ENCODE measurements around the gene RETREG1.
"Not testable (repeated sequence)": the region's sequence is repeated elsewhere in the genome, so short reads cannot be mapped to it uniquely, and the experiment has no call there.

The RETREG1 gene

GRCh38 chr5:16617274-16617968 is 624 bp upstream of the RETREG1 start:
- peak; percentile 38 to 41 for DNase-seq (ENCODE audit: low read depth in 2 of 2)

DNA sequence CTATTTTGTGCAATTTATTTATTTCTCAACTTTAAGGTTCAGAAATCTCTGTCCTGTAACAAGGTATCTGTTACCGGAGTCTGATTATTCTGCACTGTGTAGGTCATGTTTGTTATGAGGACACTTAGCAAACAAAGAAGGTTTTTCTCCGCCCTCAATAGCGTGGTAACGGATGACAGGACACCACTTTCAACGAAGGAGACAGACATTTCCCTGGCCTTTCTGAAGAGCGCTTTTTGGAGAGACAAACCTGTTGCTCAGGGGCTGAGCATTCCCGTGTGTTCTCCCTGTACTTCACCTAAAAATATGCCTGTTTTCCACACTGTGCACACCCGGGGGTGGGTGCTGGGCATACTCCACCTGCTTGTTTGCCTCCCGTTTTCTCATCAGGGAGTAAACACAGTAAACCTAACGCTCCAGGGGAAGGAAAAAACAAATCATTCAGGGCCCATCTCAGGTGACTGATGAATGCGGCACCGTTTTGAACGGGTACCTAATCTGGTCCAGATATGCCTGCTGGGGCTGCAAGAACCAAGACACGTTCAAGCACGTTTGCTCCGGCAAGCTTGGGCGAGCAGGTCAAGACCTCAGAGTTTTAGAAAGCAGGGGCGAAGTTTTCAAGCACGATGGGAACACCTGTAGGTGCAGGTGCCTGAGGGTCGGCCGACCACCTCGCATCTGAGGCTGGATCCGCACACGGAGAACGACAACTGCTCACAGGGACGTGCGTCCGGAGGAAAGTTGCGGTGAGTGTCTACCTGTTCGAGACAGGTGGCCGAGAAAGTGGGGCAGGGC is 859 bp downstream of the RETREG1 start:
- DNase-seq (ENCODE audit: low read depth in 2 of 2) = no peak

GRCh38 chr5:16612007-16612406 is 4.8 kb downstream of the RETREG1 start:
- DNase-seq (ENCODE audit: low read depth in 2 of 2) = no peak

DNA sequence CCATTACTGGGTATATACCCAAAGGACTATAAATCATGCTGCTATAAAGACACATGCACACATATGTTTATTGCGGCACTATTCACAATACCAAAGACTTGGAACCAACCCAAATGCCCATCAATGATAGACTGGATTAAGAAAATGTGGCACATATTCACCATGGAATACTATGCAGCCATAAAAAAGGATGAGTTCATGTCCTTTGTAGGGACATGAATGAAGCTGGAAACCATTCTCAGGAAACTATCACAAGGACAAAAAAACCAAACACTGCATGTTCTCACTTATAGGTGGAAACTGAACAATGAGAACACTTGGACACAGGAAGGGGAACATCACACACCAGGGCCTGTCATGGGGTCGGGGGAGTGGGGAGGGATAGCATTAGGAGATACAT is 5.9 kb downstream of the RETREG1 start:
- not testable (repeated sequence) for DNase-seq (ENCODE audit: low read depth in 2 of 2)

- no peak for DNase-seq (ENCODE audit: low read depth in 2 of 2)
These were observed 7.4 kb downstream of the RETREG1 start for GRCh38 chr5:16609412-16609811.

DNA sequence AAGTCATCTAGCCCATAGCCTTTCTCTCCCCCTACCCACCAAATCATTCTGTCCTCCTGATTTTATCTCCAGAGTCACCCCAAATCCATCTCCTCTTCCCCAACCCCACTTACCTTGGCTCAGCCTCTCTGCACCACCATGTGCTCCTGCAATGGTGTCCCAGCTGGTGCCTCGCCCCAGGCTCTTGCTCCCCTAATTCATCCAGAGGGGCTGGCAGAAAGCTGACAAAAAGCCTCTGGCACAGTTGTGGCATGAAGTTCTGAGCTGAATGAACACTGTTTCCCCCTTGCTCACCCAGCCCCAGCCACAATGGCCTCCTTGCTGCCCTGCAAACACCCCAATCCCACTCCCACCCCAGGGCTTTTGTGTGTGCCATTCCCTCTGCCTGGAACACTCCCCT is 10.2 kb downstream of the RETREG1 start:
- DNase-seq (ENCODE audit: low read depth in 2 of 2) = no peak

DNA sequence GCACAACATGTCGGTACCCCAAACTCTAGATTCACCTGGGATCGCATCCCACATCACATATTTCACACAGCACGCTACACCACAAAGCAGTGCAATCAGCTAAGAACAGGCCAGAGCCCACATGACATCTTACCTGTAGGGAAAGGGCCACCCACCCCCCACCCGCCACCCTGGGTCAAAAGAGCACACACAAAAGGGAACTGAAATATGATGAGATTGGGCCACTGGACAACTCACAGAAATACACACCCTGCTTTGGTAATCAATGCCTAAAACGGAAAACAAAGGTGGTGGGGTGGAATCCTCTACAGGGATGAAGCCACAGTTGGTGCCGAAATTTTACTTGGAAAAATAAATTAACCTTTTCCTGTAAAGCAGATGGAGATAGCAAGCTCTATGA is 13.1 kb downstream of the RETREG1 start:
- no peak for DNase-seq (ENCODE audit: low read depth in 2 of 2)

- no peak for DNase-seq (ENCODE audit: low read depth in 2 of 2)
These were observed 13.5 kb downstream of the RETREG1 start for GRCh38 chr5:16603295-16603694.

DNA sequence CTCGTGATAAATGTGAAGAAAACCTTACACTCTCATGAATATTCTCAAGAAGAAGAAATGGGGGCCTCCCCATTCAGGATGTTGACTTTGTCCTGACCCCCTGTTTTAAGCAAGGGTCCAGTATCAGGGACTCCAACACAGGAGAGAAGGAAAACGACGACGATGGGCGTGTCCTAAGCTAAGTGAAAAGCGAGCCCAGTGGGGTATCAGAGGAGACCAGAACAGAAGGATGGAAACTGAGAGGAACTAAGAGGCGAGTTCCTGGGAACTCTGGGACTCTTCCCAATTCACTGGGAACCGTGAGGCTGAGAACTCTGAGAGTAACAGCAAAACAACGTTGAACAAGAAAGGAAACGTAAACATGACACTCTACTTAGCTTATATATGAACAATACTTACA is 14.6 kb downstream of the RETREG1 start:
- no peak for DNase-seq (ENCODE audit: low read depth in 2 of 2)

- DNase-seq (ENCODE audit: low read depth in 2 of 2) = no peak
These were observed 15.9 kb downstream of the RETREG1 start for GRCh38 chr5:16600946-16601345.

DNA sequence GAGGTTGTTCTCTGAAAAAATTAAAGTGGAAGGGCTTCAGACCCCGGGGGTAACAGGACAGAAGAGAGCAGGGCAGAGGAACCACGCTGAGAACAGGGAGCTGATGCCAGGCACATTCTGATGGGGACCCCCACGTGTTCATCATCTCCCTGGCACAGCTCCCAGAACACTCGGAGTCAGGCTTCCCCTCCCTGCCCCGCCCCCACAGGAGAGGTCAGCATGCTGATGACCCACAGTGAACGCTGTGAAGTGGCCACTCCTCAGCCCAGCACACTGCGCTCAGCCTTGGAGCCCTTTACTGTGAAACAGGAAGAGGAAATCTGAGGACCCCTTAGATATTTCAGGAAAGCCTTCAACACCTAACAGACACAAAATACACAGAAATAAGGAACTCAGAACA is 16.4 kb downstream of the RETREG1 start:
- no peak for DNase-seq (ENCODE audit: low read depth in 2 of 2)

DNA sequence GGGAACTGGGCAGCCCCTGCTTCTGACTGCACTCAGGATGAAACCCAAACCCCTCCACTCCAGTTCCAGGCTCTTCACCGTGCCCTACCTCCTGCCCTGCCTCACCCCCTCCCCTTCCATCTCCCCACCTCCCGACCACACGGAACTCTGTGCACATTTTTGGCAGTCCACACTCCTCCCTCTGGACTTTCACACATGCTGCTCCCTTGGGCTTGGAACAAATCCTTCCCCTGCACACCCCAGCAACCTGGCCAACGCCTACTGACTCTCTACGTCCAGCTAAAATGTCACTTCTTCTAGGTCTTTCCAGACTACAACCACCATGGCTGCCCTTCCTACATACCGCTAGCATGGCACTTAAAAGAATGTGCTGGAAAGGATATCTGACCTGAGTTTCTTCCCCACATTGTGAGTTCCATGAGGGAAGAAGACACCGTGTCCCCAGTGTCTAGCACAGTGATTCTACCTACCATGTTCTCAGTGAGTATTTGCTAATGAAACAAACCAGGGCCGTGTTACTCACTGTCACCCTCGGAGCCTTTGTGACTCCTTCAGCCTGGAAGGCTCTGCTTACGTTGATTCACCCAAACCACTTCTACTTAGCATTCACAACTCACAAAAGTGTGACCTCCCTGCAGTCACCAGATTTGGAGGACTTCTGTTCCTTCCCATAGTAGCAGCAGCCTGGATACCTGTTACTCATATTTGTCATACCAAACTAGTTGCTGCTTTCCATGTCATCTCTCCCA is 18.7 kb downstream of the RETREG1 start:
- no peak for DNase-seq (ENCODE audit: low read depth in 2 of 2)

- DNase-seq (ENCODE audit: low read depth in 2 of 2) = no peak
These were observed 20.2 kb downstream of the RETREG1 start for GRCh38 chr5:16596581-16596940.

DNA sequence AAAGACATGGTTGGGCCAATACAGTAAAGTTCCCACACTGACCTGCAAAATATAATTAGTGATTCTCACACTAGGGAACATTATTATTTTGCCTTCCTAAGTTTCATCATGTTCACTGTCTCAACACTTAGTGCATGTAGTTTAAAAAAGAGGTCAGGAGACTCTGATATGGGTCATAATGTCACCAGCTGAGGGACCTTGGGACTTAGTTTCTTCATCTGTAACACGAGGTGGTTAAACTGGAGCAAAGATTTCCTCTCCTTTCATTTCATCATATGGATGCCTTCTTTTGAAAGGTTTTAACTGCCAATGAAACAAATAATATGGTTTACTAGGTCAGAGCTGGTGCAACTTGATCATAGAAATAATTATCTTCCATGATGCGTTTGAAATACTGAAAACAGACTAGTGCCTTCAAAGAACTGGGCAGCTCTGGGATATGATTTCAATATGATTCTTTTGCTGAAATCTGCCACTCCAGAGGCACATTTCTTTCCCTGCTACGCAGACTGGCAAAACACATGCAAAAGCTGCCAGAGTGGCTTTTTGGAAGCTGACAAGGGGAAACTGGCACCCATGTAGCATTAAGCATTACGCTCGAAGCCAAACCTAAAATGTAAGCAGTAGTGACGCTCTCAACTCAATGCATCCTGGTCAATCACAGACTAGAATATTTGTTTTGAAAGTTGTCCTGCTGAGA is 20.8 kb downstream of the RETREG1 start:
- no peak for DNase-seq (ENCODE audit: low read depth in 2 of 2)

GRCh38 chr5:16593628-16594027 is 23.2 kb downstream of the RETREG1 start:
- no peak for DNase-seq (ENCODE audit: low read depth in 2 of 2)

DNA sequence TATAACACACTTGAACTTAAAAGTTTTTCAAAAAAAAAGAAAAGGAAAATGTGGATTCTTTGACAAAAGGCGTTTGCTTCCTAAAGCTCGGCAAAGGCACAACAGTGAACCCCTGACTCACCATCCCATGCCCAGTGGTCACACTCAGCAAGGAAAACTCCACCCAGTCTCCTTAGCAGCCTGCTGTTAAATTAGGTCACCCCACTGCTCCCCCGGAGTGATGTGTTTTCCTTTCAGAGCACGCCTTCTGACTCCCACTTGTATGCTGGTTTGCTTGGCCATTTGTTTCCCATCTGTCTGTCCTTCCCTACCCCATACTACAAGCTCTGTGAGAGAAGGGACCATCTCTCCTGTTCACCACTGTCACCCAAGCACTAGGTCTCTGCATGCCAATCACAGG is 23.8 kb downstream of the RETREG1 start:
- DNase-seq (ENCODE audit: low read depth in 2 of 2) = no peak

GRCh38 chr5:16592255-16592654 is 24.5 kb downstream of the RETREG1 start:
- no peak for DNase-seq (ENCODE audit: low read depth in 2 of 2)

DNA sequence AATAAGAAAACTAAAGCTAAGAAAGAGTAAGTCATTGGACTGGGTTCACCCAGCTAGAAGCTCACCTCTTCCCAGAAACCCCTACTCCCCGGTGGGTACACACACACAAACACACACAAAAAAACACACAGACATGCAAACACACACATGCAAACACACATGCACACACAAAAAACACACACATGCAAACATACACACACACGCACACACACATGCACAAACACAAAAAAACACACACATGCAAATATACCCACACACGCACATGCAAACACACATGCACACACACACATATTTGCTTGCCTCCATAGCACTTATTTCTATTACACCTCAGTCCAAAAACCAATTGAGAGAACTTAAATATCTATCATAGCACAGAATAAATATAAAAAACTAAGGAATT is 26.1 kb downstream of the RETREG1 start:
- DNase-seq (ENCODE audit: low read depth in 2 of 2) = no peak

DNA sequence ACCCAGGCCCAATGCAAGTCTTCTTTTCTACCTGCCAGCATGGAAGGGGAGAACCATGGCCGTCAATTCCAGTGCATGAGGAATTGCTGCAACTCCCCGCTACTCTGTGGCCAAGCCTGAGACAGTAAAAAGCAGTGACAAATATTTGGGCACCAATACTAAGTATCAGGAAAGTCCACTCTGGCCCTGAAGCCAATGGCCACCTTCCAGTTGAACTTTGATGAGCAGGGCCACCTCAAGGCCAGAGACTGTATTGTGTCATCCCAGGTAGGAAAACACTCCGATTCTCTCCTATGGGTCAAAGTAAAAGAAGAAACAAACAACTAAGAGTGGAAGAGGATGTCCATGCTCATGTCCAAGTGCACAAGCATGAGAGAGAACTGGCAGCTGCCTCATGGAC is 27.1 kb downstream of the RETREG1 start:
- no peak for DNase-seq (ENCODE audit: low read depth in 2 of 2)

GRCh38 chr5:16588434-16589214 is 28.2 kb downstream of the RETREG1 start:
- no peak for DNase-seq (ENCODE audit: low read depth in 2 of 2)

DNA sequence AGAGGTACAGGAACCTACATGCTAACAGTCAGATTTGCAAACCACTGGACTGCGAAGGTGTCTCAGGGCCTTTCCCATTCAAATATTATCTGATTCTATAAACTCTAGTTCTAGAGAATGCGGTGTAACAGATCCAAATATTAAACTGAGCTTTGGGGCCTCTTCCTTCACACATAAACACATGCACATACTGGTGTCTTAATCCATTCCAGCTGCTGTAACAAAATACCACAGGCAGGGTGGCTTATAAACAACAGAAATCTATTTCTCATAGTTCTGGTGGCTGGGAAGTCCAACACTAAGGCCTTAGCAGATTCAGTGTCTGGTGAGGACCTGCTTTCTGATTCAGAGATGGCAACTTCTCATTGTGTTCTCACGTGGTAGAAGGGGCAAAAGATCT is 30.2 kb downstream of the RETREG1 start:
- no peak for DNase-seq (ENCODE audit: low read depth in 2 of 2)
